GM10266 (cell line): ENCODE measurements around the gene ARHGAP15.
"Not testable (repeated sequence)": the region's sequence is repeated elsewhere in the genome, so short reads cannot be mapped to it uniquely, and the experiment has no call there.

ENCODE experiments used
- DNase-seq: peaks from one replicate; pipeline ENCODE4 v3.0.0; 2012; ENCODE audit errors: extremely low spot score
- TF ChIP-seq, protein P1 (sequence below): IDR thresholded peaks from 2 replicates; pipeline ENCODE4 v1.5.1; 2012; ENCODE audit warnings: mild to moderate bottlenecking, low read depth; ENCODE audit not compliant: control insufficient read depth, insufficient read depth; ENCODE audit errors: missing control alignments

Gene ARHGAP15

DNA sequence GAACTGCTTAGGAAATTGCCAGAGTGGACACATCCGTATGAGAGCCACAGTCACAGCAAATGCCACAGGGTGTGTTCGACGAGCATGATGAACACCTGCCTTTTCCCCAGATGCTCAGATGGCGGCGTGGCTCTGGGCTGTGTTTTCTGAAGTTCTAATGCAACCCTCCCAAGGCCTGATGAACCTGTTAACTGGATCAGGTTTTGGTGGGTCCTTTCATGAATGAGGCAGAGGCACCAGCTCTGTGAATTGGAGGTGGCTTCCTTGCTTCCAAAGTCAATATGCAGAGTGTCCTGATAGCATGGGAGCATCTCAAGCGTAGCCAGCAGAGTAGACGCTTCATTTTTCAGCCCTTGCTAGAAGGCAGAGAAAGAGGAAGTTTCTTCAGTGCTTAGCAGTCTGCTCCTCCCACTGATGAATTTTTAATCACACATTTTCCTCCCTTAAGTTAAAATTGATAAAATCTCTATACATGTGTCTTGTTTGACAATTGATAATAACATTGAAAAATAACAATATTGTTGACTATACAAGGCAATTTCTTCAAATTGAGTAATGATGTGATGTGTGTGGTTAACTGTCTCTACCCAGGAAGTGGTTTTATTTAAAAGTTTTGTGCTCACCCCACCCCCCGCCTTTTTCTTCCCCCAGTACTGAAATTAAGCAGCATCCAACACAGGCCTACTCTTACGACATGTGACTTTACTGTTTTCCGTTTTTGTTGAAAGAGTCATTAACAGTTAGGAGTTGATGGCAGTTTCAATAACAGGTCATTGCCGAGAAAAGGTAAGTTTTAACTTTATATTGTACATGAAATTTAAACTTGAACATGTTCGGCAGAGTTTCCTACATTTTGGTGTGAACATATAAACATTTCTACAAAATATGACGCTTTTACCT is at the start of gene ARHGAP15:
Gene ARHGAP15, plus strand, starts transcription at position 739 of the 900 bp plus-strand sequence.
- DNase-seq = peak; percentile 51
- TF ChIP-seq, protein P1, sequence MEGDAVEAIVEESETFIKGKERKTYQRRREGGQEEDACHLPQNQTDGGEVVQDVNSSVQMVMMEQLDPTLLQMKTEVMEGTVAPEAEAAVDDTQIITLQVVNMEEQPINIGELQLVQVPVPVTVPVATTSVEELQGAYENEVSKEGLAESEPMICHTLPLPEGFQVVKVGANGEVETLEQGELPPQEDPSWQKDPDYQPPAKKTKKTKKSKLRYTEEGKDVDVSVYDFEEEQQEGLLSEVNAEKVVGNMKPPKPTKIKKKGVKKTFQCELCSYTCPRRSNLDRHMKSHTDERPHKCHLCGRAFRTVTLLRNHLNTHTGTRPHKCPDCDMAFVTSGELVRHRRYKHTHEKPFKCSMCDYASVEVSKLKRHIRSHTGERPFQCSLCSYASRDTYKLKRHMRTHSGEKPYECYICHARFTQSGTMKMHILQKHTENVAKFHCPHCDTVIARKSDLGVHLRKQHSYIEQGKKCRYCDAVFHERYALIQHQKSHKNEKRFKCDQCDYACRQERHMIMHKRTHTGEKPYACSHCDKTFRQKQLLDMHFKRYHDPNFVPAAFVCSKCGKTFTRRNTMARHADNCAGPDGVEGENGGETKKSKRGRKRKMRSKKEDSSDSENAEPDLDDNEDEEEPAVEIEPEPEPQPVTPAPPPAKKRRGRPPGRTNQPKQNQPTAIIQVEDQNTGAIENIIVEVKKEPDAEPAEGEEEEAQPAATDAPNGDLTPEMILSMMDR = peak; percentile 21

DNA sequence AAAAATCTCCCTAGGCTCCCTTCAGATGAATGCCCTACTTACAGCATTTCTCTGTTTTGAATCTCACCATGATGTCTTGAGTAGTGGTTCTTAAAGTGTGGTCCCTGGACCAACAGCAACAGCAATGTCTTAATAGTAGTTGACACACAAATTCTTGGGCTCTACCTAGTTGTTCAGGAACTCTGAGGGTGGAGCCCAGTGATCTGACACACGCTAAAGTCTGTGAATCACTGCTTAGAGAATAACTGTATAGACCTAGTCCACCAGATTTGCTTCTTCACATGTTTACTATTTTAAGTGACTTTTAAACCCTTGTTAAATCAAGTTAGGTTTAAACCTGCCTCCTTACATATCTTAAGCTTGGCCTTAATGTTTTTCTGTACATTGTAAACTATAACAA is 47.6 kb upstream of the ARHGAP15 start:
- DNase-seq = no peak
- TF ChIP-seq, protein P1 = no peak

DNA sequence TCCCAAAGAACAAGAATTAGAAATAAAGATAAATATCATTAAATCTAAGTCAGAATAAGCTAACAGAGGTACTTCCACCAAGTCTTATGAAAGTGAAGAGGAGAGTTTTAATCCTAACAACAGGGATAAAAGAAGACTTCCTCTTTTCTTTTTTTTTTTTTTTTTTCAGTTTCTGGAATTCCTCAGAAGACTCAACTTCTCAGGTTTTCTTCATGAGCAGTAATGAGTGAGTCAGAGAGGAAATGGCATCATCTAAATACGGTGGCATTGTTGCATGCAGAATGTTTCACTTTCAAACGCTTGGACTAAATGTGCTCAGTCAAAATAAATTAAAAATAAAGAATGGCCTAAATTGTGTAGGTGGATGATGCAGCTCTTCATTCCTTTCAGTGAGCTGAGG is 45.6 kb upstream of the ARHGAP15 start:
- TF ChIP-seq, protein P1 = no peak
- DNase-seq = no peak

DNA sequence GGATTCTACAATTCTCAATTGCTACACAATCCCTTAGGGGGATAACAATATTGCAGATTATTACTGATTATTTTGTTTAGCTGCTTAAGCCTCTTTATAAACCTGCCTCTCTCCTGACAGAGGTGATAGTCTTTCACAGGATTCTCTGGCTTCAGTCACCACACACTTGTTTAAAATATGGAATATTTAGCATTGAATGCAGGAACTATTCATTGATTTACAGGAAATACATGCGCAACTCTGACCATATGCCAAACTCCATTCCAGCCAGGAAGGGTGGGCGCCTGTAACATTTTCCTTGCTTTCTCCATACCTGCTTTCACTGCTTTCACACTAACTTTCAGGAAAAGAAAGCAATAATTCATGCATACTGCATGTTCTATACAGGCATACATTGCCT is 44.8 kb upstream of the ARHGAP15 start:
- TF ChIP-seq, protein P1 = no peak
- no peak for DNase-seq

DNA sequence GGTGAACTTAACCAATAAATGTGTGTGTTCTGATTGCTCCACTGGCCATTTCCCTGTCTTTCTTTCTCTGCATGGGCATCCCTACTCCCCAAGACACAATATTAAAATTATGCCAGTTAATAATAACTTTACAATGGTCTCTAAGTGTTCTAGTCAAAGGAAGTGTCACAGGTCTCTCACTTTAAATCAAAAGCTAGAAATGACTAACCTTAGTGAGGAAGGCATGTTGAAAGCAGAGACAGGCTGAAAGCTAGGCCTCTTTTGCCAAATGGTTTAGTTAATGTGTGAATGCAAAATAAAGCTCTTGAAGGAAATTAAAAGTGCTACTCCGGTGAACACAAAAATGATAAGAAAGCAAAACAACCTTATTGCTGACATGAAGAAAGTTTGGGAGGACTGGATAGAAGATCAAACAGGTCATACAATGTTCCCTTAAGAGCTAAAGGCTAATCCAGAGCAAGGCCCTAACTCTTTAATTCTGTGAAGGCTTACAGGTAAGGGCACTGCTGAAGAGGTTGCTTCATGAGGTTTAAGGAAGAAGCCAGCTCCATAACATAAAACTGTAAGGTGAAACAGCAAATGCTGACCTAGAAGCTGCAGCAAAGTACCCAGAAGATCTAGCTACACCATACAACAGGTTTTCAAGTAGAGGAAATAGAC is 44.0 kb upstream of the ARHGAP15 start:
- TF ChIP-seq, protein P1 = no peak
- no peak for DNase-seq

DNA sequence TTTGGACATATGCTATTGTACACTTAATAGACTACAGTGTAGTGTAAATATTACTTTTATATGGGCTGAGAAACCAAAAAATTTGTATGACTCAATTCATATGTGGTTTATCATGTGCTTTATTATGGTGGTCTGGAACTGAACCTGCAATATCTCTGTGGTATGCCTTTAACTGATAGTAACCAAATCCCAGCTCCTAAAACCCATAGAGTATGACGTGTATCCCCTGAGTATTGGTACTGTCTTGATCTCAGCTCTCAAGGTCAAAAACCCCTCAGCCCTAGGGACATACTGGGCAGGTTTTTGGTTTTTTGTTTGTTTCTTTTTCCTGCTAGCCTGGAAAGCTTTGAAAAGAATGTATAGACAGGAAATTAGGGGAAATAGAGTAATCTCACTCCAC is 42.2 kb upstream of the ARHGAP15 start:
- TF ChIP-seq, protein P1 = no peak
- no peak for DNase-seq

DNA sequence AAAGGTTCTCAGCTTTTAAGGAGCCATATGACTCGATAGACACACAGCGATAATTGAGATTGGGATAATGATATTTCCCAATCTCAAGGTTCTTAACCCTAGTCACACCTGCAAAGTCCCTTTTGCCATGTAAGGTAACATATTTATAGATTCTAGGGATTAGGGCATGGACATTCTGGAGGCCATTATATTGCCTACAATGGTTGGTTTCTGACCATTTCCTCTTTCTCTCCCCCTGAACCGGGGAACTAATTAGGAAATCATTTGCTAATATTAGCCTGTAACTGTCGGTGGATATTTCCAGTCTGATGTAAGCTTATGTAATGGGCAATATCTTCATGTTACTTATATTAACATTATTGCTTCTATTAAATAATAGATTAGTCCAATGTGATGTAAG is 40.8 kb upstream of the ARHGAP15 start:
- no peak for DNase-seq
- TF ChIP-seq, protein P1 = no peak

DNA sequence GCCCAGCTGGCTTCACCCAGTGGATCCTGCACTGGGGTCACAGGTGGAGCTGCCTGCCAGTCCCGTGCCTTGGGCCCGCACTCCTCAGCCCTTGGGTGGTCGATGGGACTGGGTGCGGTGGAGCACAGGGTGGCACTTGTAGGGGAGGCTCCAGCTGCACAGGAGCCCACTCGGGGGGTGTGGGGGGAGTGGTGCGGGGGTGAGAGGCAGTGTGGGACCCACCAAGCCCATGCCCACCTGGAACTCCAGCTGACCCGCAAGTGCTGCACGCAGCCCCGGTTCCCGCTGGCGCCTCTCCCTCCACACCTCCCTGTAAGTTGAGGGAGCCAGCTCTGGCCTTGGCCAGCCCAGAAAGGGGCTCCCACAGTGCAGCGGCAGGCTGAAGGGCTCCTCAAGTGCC is 39.7 kb upstream of the ARHGAP15 start:
- DNase-seq = not testable (repeated sequence)
